DMS 273 (cell line): Measurements from ENCODE around the gene MBNL2.

Source experiments
- DNase-seq: peaks from one replicate; lab custom pipeline; 2025; ENCODE audit not compliant: unreplicated experiment; lab: John Stamatoyannopoulos, UW

Gene MBNL2

GRCh38 chr13:97403893-97404750 lies 182.0 kb downstream of the MBNL2 start:
- no peak for DNase-seq

GRCh38 chr13:97407540-97407939 lies 185.4 kb downstream of the MBNL2 start:
- no peak for DNase-seq

- DNase-seq = no peak
These were observed 186.8 kb downstream of the MBNL2 start for GRCh38 chr13:97408938-97409337.

GRCh38 chr13:97411984-97412383 lies 189.9 kb downstream of the MBNL2 start:
- DNase-seq = no peak

- DNase-seq = no peak
These were observed 191.6 kb downstream of the MBNL2 start for GRCh38 chr13:97413694-97414093.

GRCh38 chr13:97414392-97414791 lies 192.3 kb downstream of the MBNL2 start:
- no peak for DNase-seq

GRCh38 chr13:97417698-97418097 lies 195.6 kb downstream of the MBNL2 start:
- DNase-seq = no peak

- DNase-seq = no peak
These were observed 200.3 kb downstream of the MBNL2 start for GRCh38 chr13:97422118-97423054.

GRCh38 chr13:97423300-97424045 lies 201.3 kb downstream of the MBNL2 start:
- DNase-seq = no peak

- DNase-seq = no peak
These were observed 203.5 kb downstream of the MBNL2 start for GRCh38 chr13:97425590-97425989.

GRCh38 chr13:97426695-97427094 lies 204.6 kb downstream of the MBNL2 start:
- no peak for DNase-seq

GRCh38 chr13:97429681-97430081 lies 207.5 kb downstream of the MBNL2 start:
- no peak for DNase-seq

- DNase-seq = no peak
These were observed 208.2 kb downstream of the MBNL2 start for GRCh38 chr13:97430296-97430695.

GRCh38 chr13:97431171-97431764 lies 209.1 kb downstream of the MBNL2 start:
- DNase-seq = no peak

GRCh38 chr13:97432232-97432916 lies 210.2 kb downstream of the MBNL2 start:
- DNase-seq = peak; percentile 31

GRCh38 chr13:97432917-97433726 lies 211.0 kb downstream of the MBNL2 start:
- DNase-seq = peak; percentile 98

GRCh38 chr13:97433727-97434396 lies 211.7 kb downstream of the MBNL2 start, which contains the start of gene RAP2A:
Gene RAP2A (plus strand): TSS chr13:97434169. CDS start chr13:97434471, 302 bp downstream.
- peak; percentile 92 for DNase-seq

- peak; percentile 70 for DNase-seq
These were observed 212.5 kb downstream of the MBNL2 start for GRCh38 chr13:97434397-97435201.
